ENCODE data around the gene TRIM23. TPM values are rescaled to one million over a fixed set of nuclear protein-coding genes. Genes with fewer than 3 reads are reported as not detected.

Gene TRIM23
- total and polyA plus RNA-seq, 2 of the 4 experiments (the other 2 are of a cell fraction), result 3.7 to 28.9 TPM

DNA sequence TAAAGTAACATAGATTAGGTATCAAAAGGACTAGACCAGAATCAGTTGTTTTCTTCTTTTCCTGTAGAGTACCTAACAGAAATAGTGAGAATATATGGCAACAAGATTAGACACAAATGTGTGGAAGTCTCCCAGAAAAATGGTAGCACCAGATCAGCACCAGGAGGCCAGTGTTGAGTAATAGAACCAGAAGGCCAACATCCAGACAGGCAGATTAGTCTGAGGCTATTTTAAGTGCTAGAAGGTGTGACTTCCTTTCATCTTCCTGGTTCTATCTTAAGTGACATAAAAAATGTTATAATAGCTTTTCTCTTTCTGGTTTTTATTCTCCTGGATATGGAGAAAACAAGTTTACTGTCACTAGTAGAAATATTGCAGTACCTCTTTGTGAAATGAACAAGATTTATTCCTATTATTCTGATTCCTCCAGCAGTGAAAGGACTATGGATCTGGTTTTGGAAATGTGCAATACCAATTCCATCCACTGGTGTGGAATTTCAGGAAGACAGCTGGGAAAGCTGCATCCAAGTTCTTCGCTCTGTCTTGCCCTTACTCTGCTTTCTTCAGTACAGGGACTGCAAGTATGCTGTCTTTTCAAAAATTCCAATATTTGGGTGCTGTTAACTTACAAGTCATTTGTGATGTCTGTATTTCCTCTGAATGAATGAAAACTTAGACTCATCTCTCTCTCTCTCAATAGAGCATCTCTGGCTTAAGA is 39.8 kb upstream of the TRIM23 start:
- Histone ChIP-seq H2BK5ac (ENCODE audit: low read depth, low read length, poor library complexity, severe bottlenecking) (no peak overlapping the region), H3K9me3 (ENCODE audit: control insufficient read depth, insufficient read depth, low read length) (no peaks in the 10 kb centered on the region), H2BK15ac (ENCODE audit: low read depth, low read length) (no peak overlapping the region), H4K20me1 (ENCODE audit: insufficient read depth, low read length) (no peaks in the 10 kb centered on the region), H3K4me3 (ENCODE audit: insufficient read depth, low read depth, low read length) (no peak overlapping the region), H3K4me1 (ENCODE audit: control insufficient read depth, insufficient read depth, low read length) (no peaks in the 10 kb centered on the region), H4K91ac (ENCODE audit: insufficient read depth, low read depth, low read length) (no peak overlapping the region), H3K27me3 (ENCODE audit: control insufficient read depth, insufficient read depth, low read length) (no peaks in the 10 kb centered on the region), H3K9me1 (ENCODE audit: insufficient read depth, low read length) (no peaks in the 10 kb centered on the region; the same call in 1 of the 2 replicates), H3K56ac (ENCODE audit: extremely low read depth, insufficient read depth, low read length) (no peak overlapping the region), H3K18ac (ENCODE audit: low read depth, low read length) (no peak overlapping the region), H3K9ac (ENCODE audit: low read depth, low read length) (no peak overlapping the region), H3K4me2 (ENCODE audit: low read depth, low read length) (no peak overlapping the region), H2BK20ac (ENCODE audit: low read depth, low read length) (no peak overlapping the region), H3K14ac (replicated peaks; ENCODE audit: low read depth, low read length) (no peak overlapping the region), H2AK9ac (replicated peaks; ENCODE audit: low read depth, low read length, poor library complexity) (no peak overlapping the region), H3K27ac (ENCODE audit: insufficient read depth, low read length) (no peak overlapping the region), H2BK120ac (ENCODE audit: low read depth, low read length) (no peak overlapping the region), H2AK5ac (ENCODE audit: low read depth, low read length) (no peak overlapping the region), H2AFZ (replicated peaks; ENCODE audit: low read length, poor library complexity) (no peak overlapping the region), H3K4ac (ENCODE audit: low read depth, low read length) (no peak overlapping the region), H4K8ac (ENCODE audit: low read depth in 2 of 2, low read length in 2 of 2) (no peak overlapping the region), H3K36me3 (ENCODE audit: control insufficient read depth, insufficient read depth, low read length) (peaks cover 10% of the 10 kb centered on the region), H3K23ac (ENCODE audit: low read depth, low read length) (no peak overlapping the region), H4K5ac (ENCODE audit: low read depth, low read length) (no peak overlapping the region), H3K79me1 (ENCODE audit: low read depth in 1 of 2, low read length in 2 of 2) (no peaks in the 10 kb centered on the region)
- TF ChIP-seq, protein P1, sequence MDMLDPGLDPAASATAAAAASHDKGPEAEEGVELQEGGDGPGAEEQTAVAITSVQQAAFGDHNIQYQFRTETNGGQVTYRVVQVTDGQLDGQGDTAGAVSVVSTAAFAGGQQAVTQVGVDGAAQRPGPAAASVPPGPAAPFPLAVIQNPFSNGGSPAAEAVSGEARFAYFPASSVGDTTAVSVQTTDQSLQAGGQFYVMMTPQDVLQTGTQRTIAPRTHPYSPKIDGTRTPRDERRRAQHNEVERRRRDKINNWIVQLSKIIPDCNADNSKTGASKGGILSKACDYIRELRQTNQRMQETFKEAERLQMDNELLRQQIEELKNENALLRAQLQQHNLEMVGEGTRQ (IDR thresholded peaks at IDR 0.05; ENCODE audit: low read depth, low read length), result no peak
- TF ChIP-seq MAFK (IDR thresholded peaks at IDR 0.05; ENCODE audit: low read depth, low read length) (no peak), SMC3 (IDR thresholded peaks at IDR 0.05; ENCODE audit: low read depth, low read length) (no peak), MXI1 (IDR thresholded peaks at IDR 0.05; ENCODE audit: borderline replicate concordance, low read depth, low read length) (no peak), RAD21 (IDR thresholded peaks at IDR 0.05; ENCODE audit: low read length) (0 out of 2 replicates have a peak, but pooled peaks have one; percentile 5), RCOR1 (IDR thresholded peaks at IDR 0.05; ENCODE audit: insufficient replicate concordance, low read length) (no peak), NFE2L2 (IDR thresholded peaks at IDR 0.05; ENCODE audit: low read depth, low read length) (no peak), FOS (IDR thresholded peaks at IDR 0.05; ENCODE audit: low read depth, low read length) (no peak)
- TF ChIP-seq, protein P2, sequence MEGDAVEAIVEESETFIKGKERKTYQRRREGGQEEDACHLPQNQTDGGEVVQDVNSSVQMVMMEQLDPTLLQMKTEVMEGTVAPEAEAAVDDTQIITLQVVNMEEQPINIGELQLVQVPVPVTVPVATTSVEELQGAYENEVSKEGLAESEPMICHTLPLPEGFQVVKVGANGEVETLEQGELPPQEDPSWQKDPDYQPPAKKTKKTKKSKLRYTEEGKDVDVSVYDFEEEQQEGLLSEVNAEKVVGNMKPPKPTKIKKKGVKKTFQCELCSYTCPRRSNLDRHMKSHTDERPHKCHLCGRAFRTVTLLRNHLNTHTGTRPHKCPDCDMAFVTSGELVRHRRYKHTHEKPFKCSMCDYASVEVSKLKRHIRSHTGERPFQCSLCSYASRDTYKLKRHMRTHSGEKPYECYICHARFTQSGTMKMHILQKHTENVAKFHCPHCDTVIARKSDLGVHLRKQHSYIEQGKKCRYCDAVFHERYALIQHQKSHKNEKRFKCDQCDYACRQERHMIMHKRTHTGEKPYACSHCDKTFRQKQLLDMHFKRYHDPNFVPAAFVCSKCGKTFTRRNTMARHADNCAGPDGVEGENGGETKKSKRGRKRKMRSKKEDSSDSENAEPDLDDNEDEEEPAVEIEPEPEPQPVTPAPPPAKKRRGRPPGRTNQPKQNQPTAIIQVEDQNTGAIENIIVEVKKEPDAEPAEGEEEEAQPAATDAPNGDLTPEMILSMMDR (conservative IDR thresholded peaks at IDR 0.05; ENCODE audit: low read depth, low read length), result peak; percentile 39
- intact Hi-C loops (cut with micrococcal nuclease), result no loop called here
- no CpG with 5 or more reads among the region's 1 CpG for WGBS, 2 experiments (ENCODE audit: extremely low coverage in 2 of 2, insufficient read length in 1 of 2)
- ChIA-PET CTCF (interaction anchor here (0.7 to 2.1 kb wide), 3 partner anchors 9 to 292 kb away, joined by 3 to 8 read pairs (median 3); no protein-coding TSS in a partner anchor), POLR2A (ENCODE audit: unreplicated experiment) (no interaction called here)
- dilution Hi-C loops (cut with HindIII; ENCODE audit: low sequenced_read_pairs, unreplicated experiment), result no loop called here
- peak; percentile 56; the same call in 1 of the 2 replicates for ATAC-seq (ENCODE audit: low read depth)
- in situ Hi-C loops (cut with MboI; ENCODE audit: low sequenced_read_pairs), result no loop called here
- BruUV-seq (replicated peaks), result no TSS peak
- DNase-seq, result peak; percentile 18

Measured in IMR-90 (cell line).